ENCODE measurements around the gene PHC2. TPM values are rescaled to one million over a fixed set of nuclear protein-coding genes. Genes with fewer than 3 reads are reported as not detected.

Gene PHC2
- total RNA-seq, 1 experiment from 2014 or later, result 9.4 TPM

- Mint-ChIP-seq H3K9me3 (no peaks in the 10 kb centered on the region), H3K4me1 (peaks cover 22 to 29% of the 10 kb centered on the region in 2 experiments), H3K27me3 (ENCODE audit: low read depth) (no peaks in the 10 kb centered on the region), H3K36me3 (ENCODE audit: insufficient read depth in 1 of 3, low read depth in 3 of 3) (no peaks in the 10 kb centered on the region), H3K4me3 (no peak overlapping the region), H3K27ac (no peak overlapping the region)
- Histone ChIP-seq H3K27ac (ENCODE audit: insufficient read length, low read depth, low read length) (no peak overlapping the region), H3K9me3 (ENCODE audit: control insufficient read depth, low read depth, low read length) (no peaks in the 10 kb centered on the region), H2BK5ac (ENCODE audit: insufficient read length, low read length) (no peak overlapping the region), H2AK5ac (ENCODE audit: insufficient read length, low read length) (no peak overlapping the region), H3K18ac (ENCODE audit: insufficient read length, low read depth, low read length) (no peak overlapping the region), H3K79me1 (ENCODE audit: insufficient read depth, low read depth, low read length, poor library complexity, severe bottlenecking) (no peaks in the 10 kb centered on the region), H3K4me2 (ENCODE audit: insufficient read depth, insufficient read length, low read length) (no peak overlapping the region), H3K4me1 (ENCODE audit: insufficient read depth, low read length) (no peaks in the 10 kb centered on the region), H2BK12ac (ENCODE audit: insufficient read length, low read depth, low read length) (no peak overlapping the region), H3K79me2 (ENCODE audit: insufficient read depth, low read length) (no peaks in the 10 kb centered on the region), H3K9ac (ENCODE audit: extremely low read depth, insufficient read length, low read length) (no peak overlapping the region), H2BK20ac (ENCODE audit: low read depth, low read length, poor library complexity, severe bottlenecking) (no peak overlapping the region), H4K5ac (ENCODE audit: insufficient read length, low read depth, low read length) (no peak overlapping the region), H3T11ph (ENCODE audit: low read length) (no peak overlapping the region), H2BK15ac (ENCODE audit: low read depth, low read length) (no peak overlapping the region), H3K14ac (ENCODE audit: insufficient read depth, low read length) (no peak overlapping the region), H4K91ac (ENCODE audit: insufficient read length, low read depth, low read length) (no peak overlapping the region), H3K23ac (ENCODE audit: insufficient read length, low read depth, low read length) (no peak overlapping the region), H4K20me1 (ENCODE audit: control insufficient read depth, insufficient read depth, insufficient read length) (peaks cover under 1% of the 10 kb centered on the region), H3K27me3 (ENCODE audit: insufficient read depth, low read length) (no peaks in the 10 kb centered on the region), H3K56ac (ENCODE audit: insufficient read length, low read depth, low read length) (no peak overlapping the region), H3K23me2 (ENCODE audit: insufficient read length, low read depth, low read length, poor library complexity, severe bottlenecking) (no peaks in the 10 kb centered on the region), H2AFZ (ENCODE audit: low read length) (no peak overlapping the region), H2BK120ac (ENCODE audit: low read depth, low read length, poor library complexity, severe bottlenecking) (no peak overlapping the region), H4K8ac (replicated peaks; ENCODE audit: insufficient read length, low read depth, low read length) (no peak overlapping the region), H3K4ac (ENCODE audit: low read depth, low read length) (no peak overlapping the region)
- TF ChIP-seq CTCF (conservative IDR thresholded peaks at IDR 0.05), result no peak
- DNase-seq, result no peak
- WGBS (ENCODE audit: extremely low coverage, insufficient read length, low lambda C conversion rate), result no CpG with 5 or more reads among the region's 5 CpGs
Observed at GRCh38 chr1:33387625-33388024, 43.3 kb downstream of the PHC2 start.

Measured in H9 (cell line).